ENCODE measurements around the gene MLH3.

DNA sequence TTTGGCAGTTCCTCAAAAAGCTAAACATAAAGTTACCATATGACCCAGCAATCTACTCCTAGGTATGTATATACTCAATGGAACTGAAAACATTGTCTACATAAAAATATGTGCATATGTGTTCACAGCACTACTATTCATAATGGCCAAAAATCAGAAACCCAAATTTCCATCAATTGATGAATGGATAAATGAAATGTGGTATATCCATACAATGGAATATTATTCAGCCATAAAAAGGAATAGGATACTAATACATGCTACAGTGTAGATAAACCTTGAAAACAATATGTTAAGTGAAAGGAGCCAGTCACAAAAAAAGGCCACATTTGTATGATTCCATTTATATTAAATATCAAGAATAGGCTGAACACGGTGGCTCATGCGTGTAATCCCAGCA, 9.2 kb upstream of the MLH3 start:
- no peak for TF ChIP-seq POLR2A (IDR thresholded peaks at IDR 0.05)
- TF ChIP-seq, protein P1, sequence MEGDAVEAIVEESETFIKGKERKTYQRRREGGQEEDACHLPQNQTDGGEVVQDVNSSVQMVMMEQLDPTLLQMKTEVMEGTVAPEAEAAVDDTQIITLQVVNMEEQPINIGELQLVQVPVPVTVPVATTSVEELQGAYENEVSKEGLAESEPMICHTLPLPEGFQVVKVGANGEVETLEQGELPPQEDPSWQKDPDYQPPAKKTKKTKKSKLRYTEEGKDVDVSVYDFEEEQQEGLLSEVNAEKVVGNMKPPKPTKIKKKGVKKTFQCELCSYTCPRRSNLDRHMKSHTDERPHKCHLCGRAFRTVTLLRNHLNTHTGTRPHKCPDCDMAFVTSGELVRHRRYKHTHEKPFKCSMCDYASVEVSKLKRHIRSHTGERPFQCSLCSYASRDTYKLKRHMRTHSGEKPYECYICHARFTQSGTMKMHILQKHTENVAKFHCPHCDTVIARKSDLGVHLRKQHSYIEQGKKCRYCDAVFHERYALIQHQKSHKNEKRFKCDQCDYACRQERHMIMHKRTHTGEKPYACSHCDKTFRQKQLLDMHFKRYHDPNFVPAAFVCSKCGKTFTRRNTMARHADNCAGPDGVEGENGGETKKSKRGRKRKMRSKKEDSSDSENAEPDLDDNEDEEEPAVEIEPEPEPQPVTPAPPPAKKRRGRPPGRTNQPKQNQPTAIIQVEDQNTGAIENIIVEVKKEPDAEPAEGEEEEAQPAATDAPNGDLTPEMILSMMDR (IDR thresholded peaks at IDR 0.05): no peak
